HL-60 (cell line): ENCODE results near the gene BTBD9.

Source experiments
- POLR2AphosphoS5 ChIP-seq: IDR thresholded peaks from 2 replicates; pipeline ENCODE4 v1.6.1; 2012; ENCODE audit warnings: low read depth
- TF ChIP-seq, protein P1 (sequence below): IDR thresholded peaks from one replicate; pipeline ENCODE4 v1.5.1; 2011; ENCODE audit warnings: low read length, control low read depth, inconsistent platforms; ENCODE audit not compliant: insufficient read depth
- TF ChIP-seq, protein P2 (sequence below): IDR thresholded peaks from 2 replicates; pipeline ENCODE4 v1.6.1; 2012; ENCODE audit warnings: low read depth; ENCODE audit not compliant: insufficient replicate concordance

DNA sequence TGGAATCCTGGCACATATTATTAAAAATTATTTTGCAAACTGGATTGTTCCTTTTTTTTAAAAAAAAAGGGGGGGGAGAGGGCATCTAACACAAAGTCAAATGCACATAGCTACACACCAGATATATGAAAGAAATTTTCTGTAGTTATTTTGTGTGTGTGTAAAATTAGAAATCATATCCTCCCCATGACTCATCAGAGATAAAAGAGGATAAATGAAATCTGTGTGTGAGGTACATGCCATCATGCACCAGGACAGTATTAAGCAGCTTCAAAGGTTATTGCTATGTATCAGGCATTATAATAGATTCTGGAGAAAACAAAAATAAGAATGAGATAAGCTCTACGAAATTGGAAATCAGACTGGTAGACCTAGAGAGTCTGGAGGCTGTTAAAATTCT lies 5.2 kb downstream of the BTBD9 start:
- TF ChIP-seq, protein P1, sequence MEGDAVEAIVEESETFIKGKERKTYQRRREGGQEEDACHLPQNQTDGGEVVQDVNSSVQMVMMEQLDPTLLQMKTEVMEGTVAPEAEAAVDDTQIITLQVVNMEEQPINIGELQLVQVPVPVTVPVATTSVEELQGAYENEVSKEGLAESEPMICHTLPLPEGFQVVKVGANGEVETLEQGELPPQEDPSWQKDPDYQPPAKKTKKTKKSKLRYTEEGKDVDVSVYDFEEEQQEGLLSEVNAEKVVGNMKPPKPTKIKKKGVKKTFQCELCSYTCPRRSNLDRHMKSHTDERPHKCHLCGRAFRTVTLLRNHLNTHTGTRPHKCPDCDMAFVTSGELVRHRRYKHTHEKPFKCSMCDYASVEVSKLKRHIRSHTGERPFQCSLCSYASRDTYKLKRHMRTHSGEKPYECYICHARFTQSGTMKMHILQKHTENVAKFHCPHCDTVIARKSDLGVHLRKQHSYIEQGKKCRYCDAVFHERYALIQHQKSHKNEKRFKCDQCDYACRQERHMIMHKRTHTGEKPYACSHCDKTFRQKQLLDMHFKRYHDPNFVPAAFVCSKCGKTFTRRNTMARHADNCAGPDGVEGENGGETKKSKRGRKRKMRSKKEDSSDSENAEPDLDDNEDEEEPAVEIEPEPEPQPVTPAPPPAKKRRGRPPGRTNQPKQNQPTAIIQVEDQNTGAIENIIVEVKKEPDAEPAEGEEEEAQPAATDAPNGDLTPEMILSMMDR: no peak
- TF ChIP-seq POLR2AphosphoS5: no peak
- TF ChIP-seq, protein P2, sequence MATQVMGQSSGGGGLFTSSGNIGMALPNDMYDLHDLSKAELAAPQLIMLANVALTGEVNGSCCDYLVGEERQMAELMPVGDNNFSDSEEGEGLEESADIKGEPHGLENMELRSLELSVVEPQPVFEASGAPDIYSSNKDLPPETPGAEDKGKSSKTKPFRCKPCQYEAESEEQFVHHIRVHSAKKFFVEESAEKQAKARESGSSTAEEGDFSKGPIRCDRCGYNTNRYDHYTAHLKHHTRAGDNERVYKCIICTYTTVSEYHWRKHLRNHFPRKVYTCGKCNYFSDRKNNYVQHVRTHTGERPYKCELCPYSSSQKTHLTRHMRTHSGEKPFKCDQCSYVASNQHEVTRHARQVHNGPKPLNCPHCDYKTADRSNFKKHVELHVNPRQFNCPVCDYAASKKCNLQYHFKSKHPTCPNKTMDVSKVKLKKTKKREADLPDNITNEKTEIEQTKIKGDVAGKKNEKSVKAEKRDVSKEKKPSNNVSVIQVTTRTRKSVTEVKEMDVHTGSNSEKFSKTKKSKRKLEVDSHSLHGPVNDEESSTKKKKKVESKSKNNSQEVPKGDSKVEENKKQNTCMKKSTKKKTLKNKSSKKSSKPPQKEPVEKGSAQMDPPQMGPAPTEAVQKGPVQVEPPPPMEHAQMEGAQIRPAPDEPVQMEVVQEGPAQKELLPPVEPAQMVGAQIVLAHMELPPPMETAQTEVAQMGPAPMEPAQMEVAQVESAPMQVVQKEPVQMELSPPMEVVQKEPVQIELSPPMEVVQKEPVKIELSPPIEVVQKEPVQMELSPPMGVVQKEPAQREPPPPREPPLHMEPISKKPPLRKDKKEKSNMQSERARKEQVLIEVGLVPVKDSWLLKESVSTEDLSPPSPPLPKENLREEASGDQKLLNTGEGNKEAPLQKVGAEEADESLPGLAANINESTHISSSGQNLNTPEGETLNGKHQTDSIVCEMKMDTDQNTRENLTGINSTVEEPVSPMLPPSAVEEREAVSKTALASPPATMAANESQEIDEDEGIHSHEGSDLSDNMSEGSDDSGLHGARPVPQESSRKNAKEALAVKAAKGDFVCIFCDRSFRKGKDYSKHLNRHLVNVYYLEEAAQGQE: no peak
